NCI-H1105 (cell line): Measurements from ENCODE around the gene TMEM231.

Experiments used
- DNase-seq: peaks from one replicate; lab custom pipeline; 2025; lab: John Stamatoyannopoulos, UW

The TMEM231 gene

DNA sequence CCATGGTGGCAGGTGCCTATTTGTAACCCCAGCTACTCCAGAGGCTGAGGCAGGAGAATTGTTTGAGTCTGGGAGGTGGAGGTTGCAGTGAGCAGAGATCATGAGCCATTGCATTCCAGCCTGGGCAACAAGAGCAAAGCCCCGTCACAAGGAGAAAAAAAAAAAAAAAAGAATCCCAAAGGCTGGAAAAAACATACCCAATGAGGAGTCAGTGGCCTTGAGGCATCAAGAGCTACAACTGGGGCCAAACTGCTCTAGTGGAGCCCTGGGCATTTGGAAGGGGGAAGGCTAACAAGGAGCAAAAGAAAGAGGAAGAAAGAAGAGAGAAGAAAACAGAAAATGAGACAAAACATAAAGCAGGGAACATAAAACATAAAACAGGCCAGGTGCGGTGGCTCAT, 67.7 kb downstream of the TMEM231 start:
- DNase-seq = no peak
